Sciatic nerve (tissue), 2 donors: ENCODE results near the gene TIMM13. TPM values are rescaled to one million over a fixed set of nuclear protein-coding genes. Genes with fewer than 3 reads are reported as not detected.

Experiments
- ATAC-seq: fragments of 200-7000 bp; cut with Tn5 transposase; one replicate; pipeline ENCODE4 v1.9.1; 2020; ENCODE audit warnings: mild to moderate bottlenecking, moderate library complexity
- DNase-seq: peaks from one replicate; pipeline ENCODE4 v3.0.0-alpha.2; 2020; ENCODE audit warnings: low spot score
- intact Hi-C: fragments of 100-400 bp; cut with DNase I; formaldehyde crosslinking; loops from one replicate; pipeline ENCODE4 v1.14.2; 2022
- total RNA-seq: library from RNA; stranded (reverse); fragmentation: NEBNext Ultra II Directional; extraction: Animal tissue kit (Norgen Biotek cat#: 25700); gene quantifications from one replicate; pipeline ENCODE4 v1.2.1, GENCODE V29; 2021
- donor health status: DM: no; HTN: no; CAD: no.
- donor health status: DM: no; HTN: no; CAD: no.

TIMM13 gene
- total RNA-seq, 1 donor from 2014 or later, result 37.3 TPM

GRCh38 chr19:2434721-2435265 is 7.4 kb upstream of the TIMM13 start:
- ATAC-seq, result no peak
- intact Hi-C loops, result no loop called here
- DNase-seq, result peak; percentile 50

- DNase-seq (peak; percentile 57), ATAC-seq (no peak)
- intact Hi-C loops, result no loop called here
Measured at GRCh38 chr19:2434267-2434666, 6.9 kb upstream of the TIMM13 start.

GRCh38 chr19:2433854-2434253 is 6.5 kb upstream of the TIMM13 start:
- intact Hi-C loops, result no loop called here
- ATAC-seq (no peak), DNase-seq (peak; percentile 45)

DNA sequence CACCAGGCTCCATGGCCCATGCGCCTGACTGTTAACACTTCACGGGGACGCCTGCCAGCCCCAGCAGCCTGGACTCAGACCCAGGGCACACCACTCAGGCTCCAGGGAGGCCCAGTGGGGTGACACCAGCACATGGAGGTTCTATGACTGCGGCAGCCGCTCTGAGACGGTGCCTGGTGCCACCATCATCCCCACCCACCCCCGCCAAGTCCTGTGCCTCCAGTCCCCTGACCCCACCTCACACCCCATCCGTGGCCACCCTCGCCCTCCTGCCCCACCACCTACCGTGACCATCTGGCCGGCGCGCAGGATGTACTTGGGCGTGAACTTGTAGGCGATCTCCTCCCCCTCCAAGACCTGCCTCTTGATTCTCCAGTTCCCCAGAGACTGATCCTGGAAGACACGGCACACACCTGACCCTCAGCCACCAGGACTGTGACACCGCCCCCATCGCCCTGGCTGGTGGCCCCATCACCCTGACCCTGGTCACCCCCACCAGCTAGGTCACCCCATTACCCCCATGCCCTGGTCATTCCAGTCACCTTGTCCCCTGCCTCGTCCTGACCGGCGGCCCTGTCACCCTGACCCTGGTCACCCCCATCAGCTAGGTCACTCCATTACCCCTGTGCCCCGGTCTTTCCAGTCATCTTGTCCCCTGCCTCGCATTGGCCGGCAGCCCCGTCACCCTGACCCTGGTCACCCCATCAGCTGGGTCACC is 4.9 kb upstream of the TIMM13 start:
- DNase-seq, result peak; percentile 54
- no peak for ATAC-seq
- intact Hi-C loops, result no loop called here

- intact Hi-C loops, result no loop called here
- peak; percentile 56 for DNase-seq
- ATAC-seq, result no peak
Measured at GRCh38 chr19:2431318-2432055, 4.1 kb upstream of the TIMM13 start.

- intact Hi-C loops, result no loop called here
- DNase-seq (no peak), ATAC-seq (no peak)
Measured at GRCh38 chr19:2429917-2430535, 2.6 kb upstream of the TIMM13 start.

DNA sequence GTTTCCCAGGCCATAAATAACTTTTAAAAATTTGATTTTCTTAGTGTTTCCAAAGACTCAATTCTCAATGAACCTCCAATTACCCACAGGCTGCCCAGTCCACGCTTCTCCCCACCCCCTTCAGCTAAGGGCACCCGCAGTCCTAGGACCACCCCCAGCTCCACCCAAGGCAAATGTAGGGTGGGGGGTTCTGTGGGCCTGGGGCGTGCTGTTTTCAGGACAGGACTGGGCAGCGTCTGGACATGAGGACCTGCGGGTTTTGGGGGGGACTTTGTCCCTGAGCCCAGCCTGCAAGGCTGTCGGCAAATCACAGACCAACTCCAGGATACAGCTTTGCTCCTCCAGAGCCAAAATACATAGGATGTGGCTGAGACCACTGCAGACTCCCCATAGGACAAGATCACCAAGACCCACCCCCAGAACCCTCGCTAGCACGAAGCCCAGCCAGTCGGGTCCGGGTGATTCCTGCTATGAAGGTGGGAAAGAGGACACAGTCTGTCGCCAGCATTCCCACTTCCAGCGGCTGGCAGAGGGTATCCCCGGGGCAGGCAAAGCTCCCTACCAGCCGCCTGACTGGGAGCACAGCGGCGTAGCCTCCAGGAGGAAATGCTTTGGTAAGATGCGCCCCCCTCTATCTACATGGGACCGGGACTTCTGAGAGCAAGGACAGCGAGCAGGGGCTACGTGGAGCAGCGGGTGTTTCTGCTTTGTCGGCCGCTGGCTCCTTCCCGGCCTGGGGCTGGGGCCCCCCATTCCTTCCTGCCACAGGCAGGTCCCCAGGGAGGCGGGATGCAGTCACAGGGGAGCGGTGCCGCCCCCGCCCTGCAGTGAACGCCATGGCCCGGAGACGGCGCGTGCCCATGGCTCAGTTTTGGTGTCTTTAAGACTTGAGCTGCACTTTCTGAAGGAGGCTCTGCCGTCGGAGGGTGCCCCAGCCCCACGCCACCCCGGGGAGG is 1.6 kb upstream of the TIMM13 start:
- intact Hi-C loops, result no loop called here
- DNase-seq, result peak; percentile 61
- no peak for ATAC-seq

DNA sequence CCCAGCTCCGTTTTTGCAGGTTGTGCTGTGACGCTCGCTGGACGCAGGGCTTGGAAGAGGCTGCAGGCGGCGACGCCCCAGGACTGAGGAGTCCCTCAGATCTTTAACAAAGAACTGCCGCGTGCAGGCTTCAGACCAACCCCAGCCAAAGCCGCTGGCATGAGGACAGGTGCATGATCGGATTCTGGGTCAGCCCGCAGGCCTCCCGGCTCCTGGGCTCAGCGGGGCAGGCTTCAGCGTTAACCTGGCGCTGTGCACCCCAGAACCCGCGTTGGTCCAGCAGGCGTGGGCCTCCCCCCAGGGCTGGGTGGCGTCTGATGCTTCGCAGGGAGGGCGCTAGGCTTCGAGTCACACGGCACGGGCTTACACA is 920 bp upstream of the TIMM13 start:
- DNase-seq, result peak; percentile 72
- peak; percentile 18 for ATAC-seq
- intact Hi-C loops, result no loop called here

GRCh38 chr19:2426611-2427428 is 566 bp downstream of the TIMM13 start:
- peak; percentile 27 for ATAC-seq
- peak; percentile 71 for DNase-seq
- intact Hi-C loops, result no loop called here

DNA sequence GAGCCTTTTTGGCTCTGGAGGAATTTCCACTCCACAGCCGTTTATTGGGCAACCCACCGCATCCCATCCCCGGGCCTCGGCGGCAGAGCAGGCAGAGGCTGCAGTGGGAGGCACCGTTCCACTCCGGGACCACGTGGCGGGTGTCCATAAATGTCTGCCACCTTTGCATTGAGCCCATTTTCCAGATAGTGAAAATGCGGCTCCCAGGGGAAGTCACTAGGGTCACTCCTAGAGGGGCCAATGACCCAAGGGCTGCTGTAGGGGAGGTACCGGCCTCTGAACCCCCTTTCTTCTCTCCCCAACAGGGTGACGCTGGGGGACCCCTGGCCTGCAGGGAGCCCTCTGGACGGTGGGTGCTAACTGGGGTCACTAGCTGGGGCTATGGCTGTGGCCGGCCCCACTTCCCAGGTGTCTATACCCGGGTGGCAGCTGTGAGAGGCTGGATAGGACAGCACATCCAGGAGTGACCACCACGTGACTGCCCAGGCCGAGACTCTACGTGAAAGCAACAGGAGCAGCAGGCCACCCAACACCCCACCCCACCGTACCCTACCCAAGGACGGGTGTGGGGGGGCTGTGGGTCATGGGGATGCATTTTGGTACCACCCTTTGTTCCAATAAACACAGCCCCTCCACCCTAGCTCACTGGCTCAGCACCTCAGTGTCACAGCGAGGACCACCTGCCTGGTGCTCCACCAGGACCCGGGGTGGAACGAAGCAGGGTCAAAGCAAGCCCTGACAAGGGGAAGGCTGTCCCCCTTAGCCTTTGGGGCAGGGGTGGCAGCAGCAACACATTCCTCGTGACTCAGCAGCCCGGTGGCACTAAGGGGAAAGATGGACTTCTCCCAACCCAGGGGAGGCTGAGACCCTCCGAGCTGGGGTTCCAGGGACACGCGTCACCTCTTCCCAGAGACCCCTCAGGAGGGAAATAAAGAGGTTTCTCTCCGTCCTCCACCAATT is 1.5 kb downstream of the TIMM13 start:
- ATAC-seq, result no peak
- intact Hi-C loops, result no loop called here
- no peak for DNase-seq

GRCh38 chr19:2424686-2425621 is 2.4 kb downstream of the TIMM13 start:
- DNase-seq (peak; percentile 59), ATAC-seq (no peak)
- intact Hi-C loops, result no loop called here

DNA sequence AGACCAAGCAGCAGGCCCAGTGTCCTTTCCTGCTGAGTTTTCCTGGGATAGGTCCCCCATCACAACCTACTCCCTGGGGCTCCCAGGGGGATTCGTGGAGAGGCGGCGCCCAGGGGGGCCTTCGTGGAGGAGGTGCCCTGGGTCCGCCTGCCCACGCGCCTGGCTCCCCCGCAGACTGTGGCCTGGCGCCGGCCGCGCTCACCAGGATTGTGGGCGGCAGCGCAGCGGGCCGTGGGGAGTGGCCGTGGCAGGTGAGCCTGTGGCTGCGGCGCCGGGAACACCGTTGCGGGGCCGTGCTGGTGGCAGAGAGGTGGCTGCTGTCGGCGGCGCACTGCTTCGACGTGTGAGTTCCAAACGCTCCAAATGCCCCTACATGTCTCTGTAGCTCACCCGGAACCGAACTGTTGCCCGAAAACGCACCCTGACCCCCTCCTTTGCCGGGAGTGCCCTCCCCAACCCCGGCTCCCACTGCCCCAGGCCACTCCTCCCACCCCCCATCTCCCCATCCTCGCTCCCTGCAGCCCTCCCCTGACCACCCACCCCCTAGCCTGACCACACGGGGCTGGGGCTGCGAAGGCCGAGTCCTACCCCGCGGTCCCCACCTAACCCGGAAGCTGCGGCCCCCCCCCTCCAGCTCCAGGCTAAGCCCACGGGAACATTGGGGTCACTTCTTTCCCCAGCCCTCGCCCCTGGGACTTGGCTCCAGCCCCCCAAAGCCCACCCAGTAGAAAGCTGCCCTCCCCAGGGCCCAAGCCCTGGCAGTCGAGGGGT is 3.3 kb downstream of the TIMM13 start:
- DNase-seq (no peak), ATAC-seq (no peak)
- intact Hi-C loops, result no loop called here

- intact Hi-C loops, result no loop called here
Measured at GRCh38 chr19:2423071-2423914, 4.1 kb downstream of the TIMM13 start.

GRCh38 chr19:2421581-2422306 is 5.6 kb downstream of the TIMM13 start:
- DNase-seq (no peak), ATAC-seq (no peak)
- intact Hi-C loops, result no loop called here

More at GRCh38 chr19:2423071-2423914, 4.1 kb downstream of the TIMM13 start:
- ATAC-seq (no peak), DNase-seq (no peak)
